C4-2B (cell line): ENCODE data around the gene ALDH1A3.
A peak's percentile ranks its signal among the peaks of the same experiment; 100 is the strongest.

Source experiments
- H3K27ac ChIP-seq: fragments of 450-650 bp; 2 replicates; pipeline ENCODE4 v1.5.1; 2017
- CTCF ChIP-seq: fragments of 450-650 bp; conservative IDR thresholded peaks from 2 replicates; pipeline ENCODE4 v1.5.1; 2017; ENCODE audit warnings: mild to moderate bottlenecking
- ZFX ChIP-seq: fragments of 450-650 bp; IDR thresholded peaks from 2 replicates; pipeline ENCODE4 v1.6.1; 2017

The ALDH1A3 gene

GRCh38 chr15:100899601-100900000, 20.0 kb downstream of the ALDH1A3 start:
- H3K27ac ChIP-seq: peak overlapping the region; percentile 94
- TF ChIP-seq CTCF (no peak), ZFX (no peak)

GRCh38 chr15:100900136-100900794, 20.6 kb downstream of the ALDH1A3 start:
- H3K27ac ChIP-seq: peak overlapping the region; percentile 90
- TF ChIP-seq ZFX: no peak
- TF ChIP-seq CTCF: no peak

- H3K27ac ChIP-seq: peak overlapping the region; percentile 90
- TF ChIP-seq CTCF (no peak), ZFX (no peak)
These were observed 21.2 kb downstream of the ALDH1A3 start for GRCh38 chr15:100900795-100901169.

GRCh38 chr15:100901296-100901695, 21.7 kb downstream of the ALDH1A3 start:
- peak overlapping the region; percentile 90 for H3K27ac ChIP-seq
- no peak for TF ChIP-seq ZFX
- no peak for TF ChIP-seq CTCF

GRCh38 chr15:100901702-100902435, 22.2 kb downstream of the ALDH1A3 start:
- H3K27ac ChIP-seq: peak overlapping the region; percentile 90
- TF ChIP-seq ZFX (no peak), CTCF (no peak)

GRCh38 chr15:100902436-100903167, 23.0 kb downstream of the ALDH1A3 start:
- H3K27ac ChIP-seq: peak overlapping the region; percentile 90
- TF ChIP-seq CTCF: no peak
- no peak for TF ChIP-seq ZFX

- H3K27ac ChIP-seq: peak overlapping the region; percentile 90
- TF ChIP-seq CTCF (no peak), ZFX (no peak)
These were observed 23.5 kb downstream of the ALDH1A3 start for GRCh38 chr15:100903168-100903554.
